ENCODE measurements around the gene BDKRB2. TPM values are rescaled to one million over a fixed set of nuclear protein-coding genes. Genes with fewer than 3 reads are reported as not detected.

Gene BDKRB2
- total and polyA plus RNA-seq, 2 of the 8 experiments (the other 6 are each of a cell fraction or from before 2014, with no cell fraction given), result 0.13 to 0.21 TPM

GRCh38 chr14:96279564-96279963, 74.9 kb downstream of the BDKRB2 start:
- peaks cover 0 to 5% (median 0%) of the 10 kb centered on the region in 4 experiments; a peak in 2 of 8 replicates for H3K36me3 ChIP-seq (ENCODE audit: control insufficient read depth in 2 of 4, insufficient read depth in 4 of 4, low read length in 3 of 4)
- H3K4ac ChIP-seq (replicated peaks; ENCODE audit: insufficient read length, low read depth, low read length), result no peak overlapping the region
- H4K20me1 ChIP-seq (replicated peaks in 1 of 2; ENCODE audit: control insufficient read depth in 1 of 2, insufficient read depth in 2 of 2, low read length in 2 of 2), result no peaks in the 10 kb centered on the region
- H3K27me3 ChIP-seq (replicated peaks in 1 of 4; ENCODE audit: control insufficient read depth in 3 of 4, extremely low read depth in 1 of 4, insufficient read depth in 3 of 4, low read length in 3 of 4), result no peaks in the 10 kb centered on the region
- H3K79me1 ChIP-seq (ENCODE audit: low read depth, low read length), result no peaks in the 10 kb centered on the region
- no peak overlapping the region; the same call in 1 of the 2 replicates for H4K8ac ChIP-seq (ENCODE audit: extremely low read depth, insufficient read depth, low read length)
- H3K4me2 ChIP-seq (ENCODE audit: insufficient read depth in 1 of 2, low read depth in 2 of 2, low read length in 2 of 2), result no peak overlapping the region
- no peak overlapping the region for H3K4me3 ChIP-seq (ENCODE audit: extremely low read depth in 1 of 4, insufficient read depth in 2 of 4, low read depth in 3 of 4, low read length in 4 of 4)
- peaks cover 0 to 6% (median 2%) of the 10 kb centered on the region in 4 experiments; a peak in 2 of 7 replicates for H3K4me1 ChIP-seq (replicated peaks in 1 of 4; ENCODE audit: control insufficient read depth in 3 of 4, insufficient read depth in 4 of 4, low read length in 3 of 4)
- H2BK120ac ChIP-seq (replicated peaks; ENCODE audit: low read depth, low read length), result no peak overlapping the region
- no peak overlapping the region for H4K91ac ChIP-seq (replicated peaks; ENCODE audit: insufficient read length, low read length)
- H3K27ac ChIP-seq (ENCODE audit: low read depth, low read length), result no peak overlapping the region
- H2BK5ac ChIP-seq (ENCODE audit: low read depth, low read length), result no peak overlapping the region
- H4K5ac ChIP-seq (ENCODE audit: insufficient read length, low read depth, low read length), result no peak overlapping the region
- H3K14ac ChIP-seq (ENCODE audit: insufficient read length), result no peak overlapping the region
- H3K56ac ChIP-seq (replicated peaks; ENCODE audit: insufficient read length, low read depth, low read length), result no peak overlapping the region
- no peak overlapping the region for H3K23ac ChIP-seq (ENCODE audit: insufficient read length)
- 90% methylated on average over 8 of the region's 8 CpGs; no CpG with 5 or more reads in 1 of the 2 experiments for WGBS, 2 experiments (ENCODE audit: extremely low coverage in 1 of 2, insufficient coverage in 1 of 2, insufficient read length in 1 of 2, insufficient replicate concordance in 2 of 2, low coverage in 1 of 2, low lambda C conversion rate in 2 of 2, missing lambda C conversion rate in 1 of 2)
- no peaks in the 10 kb centered on the region for H3K23me2 ChIP-seq (ENCODE audit: low read depth, low read length)
- no peak overlapping the region for H3K9ac ChIP-seq (replicated peaks in 1 of 4; ENCODE audit: extremely low read depth in 1 of 4, low read depth in 3 of 4, low read length in 3 of 4)
- no peak overlapping the region for H2AK5ac ChIP-seq (ENCODE audit: low read depth, low read length)
- no peaks in the 10 kb centered on the region for H3K79me2 ChIP-seq (ENCODE audit: control insufficient read depth in 1 of 2, insufficient read depth in 2 of 2, low read length in 2 of 2)
- CTCF ChIA-PET (ENCODE audit: partially characterized antibody), result interaction anchor here (0.6 to 12.6 kb wide), 4 partner anchors 28 to 280 kb away, joined by 3 to 268 read pairs (median 4); no protein-coding TSS in a partner anchor
- no peak overlapping the region for H2BK20ac ChIP-seq (ENCODE audit: low read length)
- FAIRE-seq (no peak), DNase-seq (ENCODE audit: low read depth in 1 of 2, low spot score in 2 of 2) (no peak)
- no peak overlapping the region for H2AFZ ChIP-seq (ENCODE audit: low read length)
- no peak overlapping the region for H2BK15ac ChIP-seq (ENCODE audit: low read length)
- H3K18ac ChIP-seq (ENCODE audit: extremely low read depth, low read length), result no peak overlapping the region
- no peak overlapping the region for H2BK12ac ChIP-seq (ENCODE audit: low read depth, low read length)
- peaks cover 4 to 6% of the 10 kb centered on the region in 2 experiments; a peak in 3 of 4 replicates for H3K9me3 ChIP-seq (ENCODE audit: insufficient read depth in 2 of 2, low read depth in 1 of 2, low read length in 1 of 2)
- POLR2A ChIA-PET (ENCODE audit: partially characterized antibody), result no interaction called here
- TF ChIP-seq BRCA1 (IDR thresholded peaks at IDR 0.05; ENCODE audit: low read depth, low read length), result no peak
- TF ChIP-seq JUN (IDR thresholded peaks at IDR 0.05; ENCODE audit: low read depth, low read length), result no peak
- TF ChIP-seq CEBPB (IDR thresholded peaks at IDR 0.05; ENCODE audit: low read depth, low read length), result no peak
- no peak for TF ChIP-seq HDAC6 (IDR thresholded peaks at IDR 0.05; ENCODE audit: low read depth, low read length)
- no peak for TF ChIP-seq E2F6 (IDR thresholded peaks at IDR 0.05)
- TF ChIP-seq RXRA (IDR thresholded peaks at IDR 0.05; ENCODE audit: insufficient read depth, low read depth, low read length), result no peak
- no peak for TF ChIP-seq SRF (IDR thresholded peaks at IDR 0.05; ENCODE audit: low read depth, low read length)
- TF ChIP-seq RNF2 (IDR thresholded peaks at IDR 0.05; ENCODE audit: borderline replicate concordance, low read depth, low read length, missing control alignments, poor library complexity, severe bottlenecking), result no peak
- TF ChIP-seq TAF1 (IDR thresholded peaks at IDR 0.05; ENCODE audit: low read depth, low read length), result no peak
- TF ChIP-seq NRF1 (IDR thresholded peaks at IDR 0.05; ENCODE audit: low read depth, low read length), result no peak
- no peak for TF ChIP-seq KDM5A (IDR thresholded peaks at IDR 0.05; ENCODE audit: low read length)
- no peak for TF ChIP-seq POLR2AphosphoS5 (IDR thresholded peaks at IDR 0.05; ENCODE audit: low read depth, low read length)
- TF ChIP-seq ASH2L (IDR thresholded peaks at IDR 0.05; ENCODE audit: low read length), result no peak
- TF ChIP-seq SIRT6 (IDR thresholded peaks at IDR 0.05; ENCODE audit: low read length), result no peak
- no peak for TF ChIP-seq CHD1 (IDR thresholded peaks at IDR 0.05; ENCODE audit: low read depth, low read length)

All from H1 (cell line).